Fibroblast of lung (primary cell): ENCODE results near the gene MBTD1. TPM values are rescaled to one million over a fixed set of nuclear protein-coding genes. Genes with fewer than 3 reads are reported as not detected.

Experiments
- DNase-seq, 2 donors: peaks; one replicate each; pipeline versions ENCODE4 v3.0.0 to v3.0.0-alpha.2; 2010; ENCODE audit warnings: low read depth in 2 of 2
- H2AFZ ChIP-seq: 2 replicates; pipeline ENCODE4 v1.5.1; 2012; ENCODE audit warnings: low read length, control low read depth, inconsistent platforms
- H3K27ac ChIP-seq: 2 replicates; pipeline ENCODE4 v1.5.1; 2011; ENCODE audit warnings: low read length, control low read depth; ENCODE audit not compliant: insufficient read depth
- H3K27me3 ChIP-seq: 2 replicates; pipeline ENCODE4 v1.5.1; 2011; ENCODE audit warnings: mild to moderate bottlenecking, low read length; ENCODE audit not compliant: control insufficient read depth, insufficient read depth
- H3K36me3 ChIP-seq: 2 replicates; pipeline ENCODE4 v1.5.1; 2011; ENCODE audit warnings: low read length; ENCODE audit not compliant: control insufficient read depth, insufficient read depth
- H3K4me1 ChIP-seq: 2 replicates; pipeline ENCODE4 v1.5.1; 2011; ENCODE audit warnings: low read length; ENCODE audit not compliant: control insufficient read depth, insufficient read depth; ENCODE audit errors: extremely low read depth
- H3K4me2 ChIP-seq: 2 replicates; pipeline ENCODE4 v1.5.1; 2011; ENCODE audit warnings: low read length, control low read depth; ENCODE audit not compliant: insufficient read depth; ENCODE audit errors: extremely low read depth
- H3K4me3 ChIP-seq, 4 experiments: fragments of 200-600 bp in 1 of 4; sonication (generic) in 1 of 4; replicated peaks in 1 of 4; 2 replicates each; pipeline ENCODE4 v1.5.1; 2011 to 2016; ENCODE audit warnings: low read length in 4 of 4, low read depth in 3 of 4, mild to moderate bottlenecking in 3 of 4, control low read depth in 2 of 4, inconsistent platforms in 1 of 4, mixed read lengths in 1 of 4; ENCODE audit not compliant: insufficient read depth in 1 of 4; ENCODE audit errors: control extremely low read depth in 1 of 4
- H3K79me2 ChIP-seq: 2 replicates; pipeline ENCODE4 v1.5.1; 2012; ENCODE audit warnings: mild to moderate bottlenecking, low read length, inconsistent platforms; ENCODE audit not compliant: control insufficient read depth, insufficient read depth
- H3K9ac ChIP-seq: 2 replicates; pipeline ENCODE4 v1.5.1; 2011; ENCODE audit warnings: mild to moderate bottlenecking, low read length, control low read depth; ENCODE audit not compliant: insufficient read depth
- H3K9me3 ChIP-seq: 2 replicates; pipeline ENCODE4 v1.5.1; 2012; ENCODE audit warnings: low read depth, low read length; ENCODE audit not compliant: control insufficient read depth, insufficient read depth
- H4K20me1 ChIP-seq: 2 replicates; pipeline ENCODE4 v1.5.1; 2011; ENCODE audit warnings: low read length; ENCODE audit not compliant: control insufficient read depth, insufficient read depth; ENCODE audit errors: extremely low read depth
- CTCF ChIP-seq, 2 donors: IDR thresholded peaks in 1 of 2; conservative IDR thresholded peaks in 1 of 2; 1 replicate in 1 of 2; 2 replicates in 1 of 2; pipeline ENCODE4 v1.5.1; 2011 to 2012; ENCODE audit warnings: low read length in 2 of 2, control low read depth in 1 of 2, inconsistent platforms in 1 of 2, low read depth in 1 of 2, mild to moderate bottlenecking in 1 of 2
- EZH2 ChIP-seq: IDR thresholded peaks from 2 replicates; pipeline ENCODE4 v1.5.1; 2012; ENCODE audit warnings: low read length, control low read depth, mild to moderate bottlenecking; ENCODE audit errors: missing control alignments
- polyA plus RNA-seq, 2 donors: library from polyadenylated mRNA; depleted of rRNA in 1 of 2; stranded (reverse) in 1 of 2; unstranded in 1 of 2; fragments of >200 nt; gene quantifications; 2 replicates each; pipeline ENCODE4 v1.2.1, GENCODE V29; 2011 to 2012; ENCODE audit warnings: missing spikeins in 1 of 2
- total RNA-seq: library from RNA; depleted of rRNA; stranded (reverse); fragments of >200 nt; gene quantifications from 2 replicates; pipeline ENCODE4 v1.2.1, GENCODE V29; 2014

MBTD1 gene
- total and polyA plus RNA-seq, 2 donors (not counting 1 experiment from before 2014, with no cell fraction given) = 4.4 to 13.7 TPM

GRCh38 chr17:51258756-51259563, 889 bp downstream of the MBTD1 start:
- H2AFZ ChIP-seq = no peak overlapping the region
- H3K27ac ChIP-seq = no peak overlapping the region
- peaks cover 2% of the 10 kb centered on the region for H4K20me1 ChIP-seq
- no peaks in the 10 kb centered on the region for H3K9me3 ChIP-seq
- H3K4me2 ChIP-seq = peak overlapping the region; percentile 100
- H3K9ac ChIP-seq = peak overlapping the region; percentile 18
- no peak for TF ChIP-seq EZH2
- TF ChIP-seq CTCF (conservative IDR thresholded peaks at IDR 0.05 in 1 of 2, IDR thresholded peaks at IDR 0.05 in 1 of 2; ENCODE audit: low read depth in 1 of 2, low read length in 2 of 2) = no peak
- H3K4me1 ChIP-seq = peaks cover 6% of the 10 kb centered on the region
- peak overlapping the region; percentile 55 to 90 (median 80) for H3K4me3 ChIP-seq
- H3K36me3 ChIP-seq = no peaks in the 10 kb centered on the region
- no peaks in the 10 kb centered on the region for H3K27me3 ChIP-seq
- H3K79me2 ChIP-seq = peaks cover 67% of the 10 kb centered on the region
- peak in 1 of 2 donors; percentile 10 for DNase-seq

GRCh38 chr17:51257150-51258081, 2.4 kb downstream of the MBTD1 start:
- Histone ChIP-seq H3K4me1 (peaks cover 4% of the 10 kb centered on the region), H3K4me3 (peak overlapping the region in 2 of 4 experiments; percentile 88 to 90), H3K79me2 (peaks cover 56% of the 10 kb centered on the region), H3K4me2 (peak overlapping the region; percentile 100), H3K9ac (no peak overlapping the region), H3K36me3 (no peaks in the 10 kb centered on the region), H3K27ac (no peak overlapping the region), H3K9me3 (no peaks in the 10 kb centered on the region), H4K20me1 (peaks cover 2% of the 10 kb centered on the region), H2AFZ (no peak overlapping the region), H3K27me3 (no peaks in the 10 kb centered on the region)
- peak; percentile 11 to 31 for DNase-seq
- no peak for TF ChIP-seq CTCF (conservative IDR thresholded peaks at IDR 0.05 in 1 of 2, IDR thresholded peaks at IDR 0.05 in 1 of 2; ENCODE audit: low read depth in 1 of 2, low read length in 2 of 2)
- TF ChIP-seq EZH2 = no peak

GRCh38 chr17:51256101-51256500, 3.7 kb downstream of the MBTD1 start:
- H3K27ac ChIP-seq = no peak overlapping the region
- no peak overlapping the region for H3K4me3 ChIP-seq
- no peak overlapping the region for H2AFZ ChIP-seq
- H3K79me2 ChIP-seq = peaks cover 43% of the 10 kb centered on the region
- no peak overlapping the region for H3K9ac ChIP-seq
- no peaks in the 10 kb centered on the region for H3K36me3 ChIP-seq
- H3K27me3 ChIP-seq = no peaks in the 10 kb centered on the region
- TF ChIP-seq EZH2 (no peak), CTCF (conservative IDR thresholded peaks at IDR 0.05 in 1 of 2, IDR thresholded peaks at IDR 0.05 in 1 of 2; ENCODE audit: low read depth in 1 of 2, low read length in 2 of 2) (no peak)
- peaks cover 4% of the 10 kb centered on the region for H3K4me1 ChIP-seq
- H4K20me1 ChIP-seq = no peaks in the 10 kb centered on the region
- H3K4me2 ChIP-seq = no peak overlapping the region
- no peak for DNase-seq
- no peaks in the 10 kb centered on the region for H3K9me3 ChIP-seq
